Large intestine (tissue), 3 donors: ENCODE measurements around the gene LFNG. TPM values are rescaled to one million over a fixed set of nuclear protein-coding genes. Genes with fewer than 3 reads are reported as not detected.

Source experiments
- DNase-seq, 2 donors: peaks; one replicate each; pipeline versions ENCODE4 v3.0.0 to v3.0.0-alpha.2; 2013
- H3K27ac ChIP-seq: one replicate; pipeline ENCODE4 v1.5.1; 2013; ENCODE audit warnings: low read length
- H3K27me3 ChIP-seq: 2 replicates; pipeline ENCODE4 v1.6.1; 2013; ENCODE audit warnings: low read length; ENCODE audit not compliant: control insufficient read depth, insufficient read depth
- H3K36me3 ChIP-seq: 2 replicates; pipeline ENCODE4 v1.6.1; 2013; ENCODE audit warnings: low read length; ENCODE audit not compliant: control insufficient read depth, insufficient read depth
- H3K4me1 ChIP-seq: one replicate; pipeline ENCODE4 v1.6.1; 2013; ENCODE audit warnings: low read length; ENCODE audit not compliant: control insufficient read depth, insufficient read depth
- H3K4me3 ChIP-seq: one replicate; pipeline ENCODE4 v1.5.1; 2013; ENCODE audit warnings: low read length
- H3K9me3 ChIP-seq: one replicate; pipeline ENCODE4 v1.6.1; 2013; ENCODE audit warnings: mild to moderate bottlenecking, low read depth, low read length, moderate library complexity; ENCODE audit not compliant: control insufficient read depth
- WGBS: methylation state at CpG from one replicate; pipeline ENCODE4 v1.1.5; 2013; ENCODE audit warnings: low lambda C conversion rate; ENCODE audit not compliant: insufficient coverage; 5-methylcytosine and 5-hydroxymethylcytosine counted together
- polyA plus RNA-seq: library from polyadenylated mRNA; unstranded; fragments of 120-200 nt; gene quantifications from one replicate; pipeline ENCODE4 v1.2.1, GENCODE V29; 2013

LFNG gene
- polyA plus RNA-seq, 1 donor = 27.3 TPM

- Histone ChIP-seq H3K4me3 (no peak overlapping the region), H3K9me3 (peaks cover 3% of the 10 kb centered on the region), H3K27ac (no peak overlapping the region), H3K36me3 (peaks cover 68% of the 10 kb centered on the region), H3K27me3 (no peaks in the 10 kb centered on the region), H3K4me1 (no peaks in the 10 kb centered on the region)
- no CpG with 5 or more reads among the region's 7 CpGs for WGBS
- no peak for DNase-seq
Observed at GRCh38 chr7:2540133-2540532, 20.6 kb downstream of the LFNG start.

GRCh38 chr7:2540641-2541051 lies 21.1 kb downstream of the LFNG start:
- Histone ChIP-seq H3K36me3 (peaks cover 73% of the 10 kb centered on the region), H3K27me3 (no peaks in the 10 kb centered on the region), H3K27ac (no peak overlapping the region), H3K9me3 (peaks cover 3% of the 10 kb centered on the region), H3K4me1 (no peaks in the 10 kb centered on the region), H3K4me3 (no peak overlapping the region)
- no peak for DNase-seq
- no CpG with 5 or more reads among the region's 19 CpGs for WGBS

- no peak for DNase-seq
Observed at GRCh38 chr7:2541291-2542010, 21.9 kb downstream of the LFNG start.

GRCh38 chr7:2542011-2542915 lies 22.7 kb downstream of the LFNG start:
- peaks cover 88% of the 10 kb centered on the region for H3K36me3 ChIP-seq
- H3K9me3 ChIP-seq = peaks cover 3% of the 10 kb centered on the region
- no CpG with 5 or more reads among the region's 25 CpGs for WGBS
- H3K27ac ChIP-seq = no peak overlapping the region
- H3K4me3 ChIP-seq = no peak overlapping the region
- no peaks in the 10 kb centered on the region for H3K4me1 ChIP-seq
- DNase-seq = no peak
- no peaks in the 10 kb centered on the region for H3K27me3 ChIP-seq

More at GRCh38 chr7:2541291-2542010, 21.9 kb downstream of the LFNG start:
- peaks cover 81% of the 10 kb centered on the region for H3K36me3 ChIP-seq
- no peak overlapping the region for H3K27ac ChIP-seq
- H3K4me3 ChIP-seq = no peak overlapping the region
- H3K27me3 ChIP-seq = no peaks in the 10 kb centered on the region
- no peaks in the 10 kb centered on the region for H3K4me1 ChIP-seq
- WGBS = no CpG with 5 or more reads among the region's 40 CpGs
- peaks cover 3% of the 10 kb centered on the region for H3K9me3 ChIP-seq

GRCh38 chr7:2542916-2543871 lies 23.6 kb downstream of the LFNG start:
- no peak overlapping the region for H3K27ac ChIP-seq
- H3K36me3 ChIP-seq = peaks cover 89% of the 10 kb centered on the region
- H3K4me3 ChIP-seq = no peak overlapping the region
- H3K27me3 ChIP-seq = no peaks in the 10 kb centered on the region
- no peaks in the 10 kb centered on the region for H3K4me1 ChIP-seq
- WGBS = no CpG with 5 or more reads among the region's 53 CpGs
- peaks cover 3% of the 10 kb centered on the region for H3K9me3 ChIP-seq
- DNase-seq = no peak

GRCh38 chr7:2544541-2545188 lies 25.1 kb downstream of the LFNG start:
- Histone ChIP-seq H3K9me3 (no peaks in the 10 kb centered on the region), H3K4me1 (no peaks in the 10 kb centered on the region), H3K4me3 (no peak overlapping the region), H3K36me3 (peaks cover 82% of the 10 kb centered on the region), H3K27ac (no peak overlapping the region), H3K27me3 (no peaks in the 10 kb centered on the region)
- no CpG with 5 or more reads among the region's 23 CpGs for WGBS
- no peak for DNase-seq

DNA sequence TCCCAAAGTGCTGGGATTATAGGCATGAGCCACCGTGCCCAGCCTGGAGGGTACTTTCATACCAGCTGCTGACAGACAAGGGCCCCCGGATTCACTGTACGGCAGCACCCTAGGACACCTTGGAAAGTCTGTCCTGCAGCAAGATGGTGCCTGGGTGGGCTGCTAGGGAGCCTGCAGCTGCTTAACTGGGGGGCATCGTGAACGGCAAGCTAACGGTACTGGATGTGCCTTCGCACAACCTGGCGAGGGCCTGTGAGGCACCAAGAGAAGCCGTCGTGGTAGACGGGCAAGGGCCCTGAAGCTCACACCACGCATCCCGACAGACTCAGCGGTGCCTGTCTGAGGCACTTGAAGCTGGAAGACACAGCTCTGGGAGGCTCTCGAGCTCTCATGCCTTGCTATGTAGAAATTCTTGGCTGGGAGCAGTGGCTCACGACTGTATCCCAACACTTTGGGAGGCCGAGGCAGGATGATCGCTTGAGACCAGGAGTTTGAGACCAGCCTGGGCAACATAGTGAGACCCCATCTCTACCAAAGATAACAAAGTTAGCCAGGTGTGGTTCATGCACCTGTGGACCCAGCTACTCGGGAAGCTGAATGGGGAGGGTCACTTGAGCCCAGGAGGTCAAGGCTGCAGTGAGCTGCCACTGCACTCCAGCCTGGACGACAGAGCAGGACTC lies 26.3 kb downstream of the LFNG start:
- Histone ChIP-seq H3K27me3 (no peaks in the 10 kb centered on the region), H3K27ac (no peak overlapping the region), H3K4me3 (no peak overlapping the region), H3K4me1 (no peaks in the 10 kb centered on the region), H3K9me3 (no peaks in the 10 kb centered on the region), H3K36me3 (peaks cover 72% of the 10 kb centered on the region)
- no CpG with 5 or more reads among the region's 20 CpGs for WGBS
- no peak for DNase-seq

- Histone ChIP-seq H3K9me3 (no peaks in the 10 kb centered on the region), H3K4me3 (no peak overlapping the region), H3K27me3 (no peaks in the 10 kb centered on the region), H3K36me3 (peaks cover 65% of the 10 kb centered on the region), H3K4me1 (no peaks in the 10 kb centered on the region), H3K27ac (no peak overlapping the region)
- 100% methylated on average over 1 of the region's 31 CpGs for WGBS
- no peak for DNase-seq
Observed at GRCh38 chr7:2546776-2547586, 27.4 kb downstream of the LFNG start.

DNA sequence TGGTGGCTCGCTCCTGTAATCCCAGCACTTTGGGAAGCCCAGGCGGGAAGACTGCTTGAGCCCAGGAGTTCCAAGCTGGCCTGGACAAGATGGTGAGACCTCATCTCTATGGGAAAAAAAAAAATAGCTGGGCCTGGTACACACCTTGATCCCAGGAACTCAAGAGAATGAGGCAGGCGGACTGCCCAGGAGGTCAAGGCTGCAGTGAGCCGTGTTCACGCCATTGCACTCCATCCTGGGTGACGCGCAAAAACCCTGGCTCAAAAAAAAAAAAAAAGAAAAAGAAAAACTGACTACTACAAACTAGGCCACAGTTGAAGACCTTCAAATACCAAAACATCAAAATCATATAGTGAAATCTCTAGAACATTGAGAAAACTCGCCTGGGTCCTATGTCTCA lies 31.8 kb downstream of the LFNG start:
- Histone ChIP-seq H3K4me1 (peaks cover 8% of the 10 kb centered on the region), H3K4me3 (no peak overlapping the region), H3K27me3 (no peaks in the 10 kb centered on the region), H3K36me3 (peaks cover 25% of the 10 kb centered on the region), H3K27ac (no peak overlapping the region), H3K9me3 (no peaks in the 10 kb centered on the region)
- 60% methylated on average over 1 of the region's 8 CpGs for WGBS
- no peak for DNase-seq
